Keratinocyte (primary cell): ENCODE measurements around the gene SIN3B. TPM values are rescaled to one million over a fixed set of nuclear protein-coding genes. Genes with fewer than 3 reads are reported as not detected.

ENCODE experiments used
- DNase-seq: peaks from one replicate; pipeline ENCODE4 v3.0.0-alpha.2; 2011; ENCODE audit warnings: low read depth, missing footprints, low spot score
- FAIRE-seq: peaks from 2 replicates; lab custom pipeline; 2011; peaks lifted over from hg19 to GRCh38; lab: Jason Lieb, UNC
- H2AFZ ChIP-seq: 2 replicates; pipeline ENCODE4 v1.6.0; 2012; ENCODE audit warnings: low read length, control low read depth, inconsistent platforms; ENCODE audit not compliant: control insufficient read depth
- H3K27ac ChIP-seq: 2 replicates; pipeline ENCODE4 v1.5.1; 2011; ENCODE audit warnings: low read length; ENCODE audit not compliant: control insufficient read depth, insufficient read depth
- H3K27me3 ChIP-seq: 3 replicates; pipeline ENCODE4 v1.6.0; 2011; ENCODE audit warnings: low read length; ENCODE audit not compliant: control insufficient read depth, insufficient read depth; ENCODE audit errors: extremely low read depth
- H3K36me3 ChIP-seq, 2 experiments: 2 replicates in 1 of 2; 3 replicates in 1 of 2; pipeline ENCODE4 v1.5.1; 2011; ENCODE audit warnings: low read length in 2 of 2, mild to moderate bottlenecking in 1 of 2; ENCODE audit not compliant: control insufficient read depth in 2 of 2, insufficient read depth in 2 of 2; ENCODE audit errors: extremely low read depth in 1 of 2
- H3K4me1 ChIP-seq: 3 replicates; pipeline ENCODE4 v1.5.1; 2011; ENCODE audit warnings: low read length; ENCODE audit not compliant: control insufficient read depth, insufficient read depth; ENCODE audit errors: extremely low read depth
- H3K4me2 ChIP-seq: 3 replicates; pipeline ENCODE4 v1.6.0; 2011; ENCODE audit warnings: low read depth, low read length; ENCODE audit not compliant: control insufficient read depth, insufficient read depth; ENCODE audit errors: extremely low read depth
- H3K4me3 ChIP-seq, 3 experiments: fragments of 200-600 bp in 1 of 3; sonication (generic) in 1 of 3; 2 replicates in 2 of 3; 3 replicates in 1 of 3; pipeline ENCODE4 v1.5.1; 2011 to 2016; ENCODE audit warnings: low read length in 3 of 3, mild to moderate bottlenecking in 3 of 3, control low read depth in 2 of 3, inconsistent platforms in 1 of 3, low read depth in 1 of 3, mixed read lengths in 1 of 3, mixed run types in 1 of 3, moderate library complexity in 1 of 3; ENCODE audit not compliant: control insufficient read depth in 2 of 3, insufficient read depth in 2 of 3; ENCODE audit errors: extremely low read depth in 1 of 3
- H3K79me2 ChIP-seq: 2 replicates; pipeline ENCODE4 v1.6.0; 2012; ENCODE audit warnings: low read length; ENCODE audit not compliant: control insufficient read depth, insufficient read depth
- H3K9ac ChIP-seq: 3 replicates; pipeline ENCODE4 v1.6.0; 2011; ENCODE audit warnings: low read length; ENCODE audit not compliant: control insufficient read depth, insufficient read depth; ENCODE audit errors: extremely low read depth
- H3K9me1 ChIP-seq: 3 replicates; pipeline ENCODE4 v1.6.0; 2011; ENCODE audit warnings: low read length; ENCODE audit not compliant: control insufficient read depth, insufficient read depth; ENCODE audit errors: extremely low read depth
- H3K9me3 ChIP-seq: 2 replicates; pipeline ENCODE4 v1.5.1; 2012; ENCODE audit warnings: low read depth, low read length; ENCODE audit not compliant: control insufficient read depth
- H4K20me1 ChIP-seq: 3 replicates; pipeline ENCODE4 v1.6.0; 2011; ENCODE audit warnings: low read length; ENCODE audit not compliant: control insufficient read depth, insufficient read depth; ENCODE audit errors: extremely low read depth
- CTCF ChIP-seq, 3 experiments: IDR thresholded peaks in 1 of 3; conservative IDR thresholded peaks in 1 of 3; optimal IDR thresholded peaks in 1 of 3; 2 replicates in 2 of 3; 3 replicates in 1 of 3; pipeline versions ENCODE3 to v1.5.1; 2011; ENCODE audit warnings: low read length in 3 of 3, mild to moderate bottlenecking in 3 of 3, moderate library complexity in 2 of 3, control low read depth in 1 of 3, inconsistent platforms in 1 of 3; ENCODE audit not compliant: insufficient read depth in 2 of 3; ENCODE audit errors: extremely low read depth in 1 of 3
- EZH2 ChIP-seq: IDR thresholded peaks from one replicate; pipeline ENCODE4 v1.6.1; 2012; ENCODE audit warnings: inconsistent platforms, mild to moderate bottlenecking, low read length, moderate library complexity
- dilution Hi-C: fragments of 300-500 bp; cut with MboI; formaldehyde crosslinking; loops from one replicate; pipeline ENCODE4 v1.7.0; 2020; ENCODE audit warnings: low sequenced_read_pairs; ENCODE audit not compliant: extremely low pct_ligation_motif_present
- polyA plus RNA-seq, 5 experiments: library from polyadenylated mRNA; depleted of rRNA in 3 of 5; stranded (reverse) in 3 of 5; stranded (forward) in 1 of 5; unstranded in 1 of 5; fragments of >200 nt; gene quantifications; 1 replicate in 1 of 5; 2 replicates in 3 of 5; 3 replicates in 1 of 5; pipeline versions ENCODE4 v1.2.1 to v1.2.3, GENCODE V29; 2011 to 2012; ENCODE audit warnings: missing spikeins in 2 of 5, low read depth in 1 of 5, low replicate concordance in 1 of 5

Gene SIN3B
- polyA plus RNA-seq, 1 donor (not counting 4 experiments of a cell fraction or from before 2014, with no cell fraction given) = 30.9 TPM

GRCh38 chr19:16886305-16886880, 57.2 kb downstream of the SIN3B start:
- Histone ChIP-seq H3K27me3 (no peaks in the 10 kb centered on the region), H3K9me1 (no peaks in the 10 kb centered on the region), H3K4me3 (no peak overlapping the region), H3K79me2 (no peaks in the 10 kb centered on the region), H2AFZ (no peak overlapping the region), H3K36me3 (no peaks in the 10 kb centered on the region), H4K20me1 (no peaks in the 10 kb centered on the region), H3K27ac (no peak overlapping the region), H3K9me3 (peaks cover 3% of the 10 kb centered on the region), H3K4me2 (no peak overlapping the region), H3K4me1 (peaks cover 8% of the 10 kb centered on the region), H3K9ac (no peak overlapping the region)
- dilution Hi-C loops = no loop called here
- TF ChIP-seq CTCF (optimal IDR thresholded peaks at IDR 0.05 in 1 of 3, IDR thresholded peaks at IDR 0.05 in 1 of 3, conservative IDR thresholded peaks at IDR 0.05 in 1 of 3; ENCODE audit: extremely low read depth in 1 of 3, insufficient read depth in 2 of 3, low read length in 3 of 3) (no peak), EZH2 (no peak)
- FAIRE-seq = no peak
- DNase-seq = no peak

- no peak overlapping the region for H3K9ac ChIP-seq
- DNase-seq = no peak
Measured at GRCh38 chr19:16887353-16888265, 58.4 kb downstream of the SIN3B start.

More at GRCh38 chr19:16887353-16888265, 58.4 kb downstream of the SIN3B start:
- Histone ChIP-seq H3K9me1 (no peaks in the 10 kb centered on the region), H3K27ac (no peak overlapping the region), H3K4me3 (no peak overlapping the region), H3K36me3 (no peaks in the 10 kb centered on the region), H3K4me1 (peaks cover 8% of the 10 kb centered on the region), H3K27me3 (no peaks in the 10 kb centered on the region), H4K20me1 (no peaks in the 10 kb centered on the region), H3K79me2 (no peaks in the 10 kb centered on the region), H2AFZ (no peak overlapping the region), H3K4me2 (no peak overlapping the region), H3K9me3 (no peaks in the 10 kb centered on the region)
- TF ChIP-seq EZH2 (no peak), CTCF (optimal IDR thresholded peaks at IDR 0.05 in 1 of 3, IDR thresholded peaks at IDR 0.05 in 1 of 3, conservative IDR thresholded peaks at IDR 0.05 in 1 of 3; ENCODE audit: extremely low read depth in 1 of 3, insufficient read depth in 2 of 3, low read length in 3 of 3) (no peak)
- dilution Hi-C loops = no loop called here
- FAIRE-seq = no peak
